WI38 (cell line): ENCODE results near the gene SLC25A53.

Source experiments
- H3K4me3 ChIP-seq: 2 replicates; pipeline ENCODE4 v1.5.1; 2011; ENCODE audit warnings: low read depth, mild to moderate bottlenecking, control low read depth, low read length
- CTCF ChIP-seq: IDR thresholded peaks from 2 replicates; pipeline ENCODE4 v1.5.1; 2012; ENCODE audit warnings: low read depth, mild to moderate bottlenecking, control low read depth, low read length

The SLC25A53 gene

GRCh38 chrX:104108955-104109354 lies 47.9 kb downstream of the SLC25A53 start:
- no peak overlapping the region for H3K4me3 ChIP-seq
- no peak for TF ChIP-seq CTCF

- no peak for TF ChIP-seq CTCF
- H3K4me3 ChIP-seq = no peak overlapping the region
Observed at GRCh38 chrX:104105330-104106262, 51.2 kb downstream of the SLC25A53 start.

GRCh38 chrX:104104676-104105075 lies 52.1 kb downstream of the SLC25A53 start:
- TF ChIP-seq CTCF = no peak
- H3K4me3 ChIP-seq = no peak overlapping the region

GRCh38 chrX:104098919-104099318 lies 57.9 kb downstream of the SLC25A53 start:
- no peak for TF ChIP-seq CTCF
- no peak overlapping the region for H3K4me3 ChIP-seq

GRCh38 chrX:104098151-104098808 lies 58.5 kb downstream of the SLC25A53 start:
- H3K4me3 ChIP-seq = no peak overlapping the region
- peak; percentile 53; the same call in 1 of the 2 replicates for TF ChIP-seq CTCF

GRCh38 chrX:104085919-104086318 lies 70.9 kb downstream of the SLC25A53 start:
- no peak for TF ChIP-seq CTCF
- no peak overlapping the region for H3K4me3 ChIP-seq

- TF ChIP-seq CTCF = no peak
Observed at GRCh38 chrX:104085477-104085876, 71.3 kb downstream of the SLC25A53 start.

More at GRCh38 chrX:104085477-104085876, 71.3 kb downstream of the SLC25A53 start:
- no peak overlapping the region for H3K4me3 ChIP-seq
